Gastrocnemius medialis (tissue), 4 donors: ENCODE data around the gene STK33.

Experiments used
- CTCF ChIP-seq, 5 experiments: fragments of 450-650 bp in 3 of 5; fragments of 200-600 bp in 2 of 5; sonication (generic) in 2 of 5; IDR thresholded peaks in 4 of 5; conservative IDR thresholded peaks in 1 of 5; 1 replicate in 4 of 5; 2 replicates in 1 of 5; pipeline ENCODE4 v1.5.1; 2016 to 2019; ENCODE audit warnings: antibody characterized with exemption in 5 of 5, mild to moderate bottlenecking in 3 of 5, moderate library complexity in 3 of 5
- POLR2A ChIP-seq, 2 donors: fragments of 450-650 bp; IDR thresholded peaks; one replicate each; pipeline ENCODE4 v1.6.1; 2017; ENCODE audit warnings: antibody characterized with exemption in 2 of 2, mild to moderate bottlenecking in 2 of 2, moderate library complexity in 2 of 2

- TF ChIP-seq POLR2A (IDR thresholded peaks at IDR 0.05) (no peak), CTCF (IDR thresholded peaks at IDR 0.05 in 4 of 5, conservative IDR thresholded peaks at IDR 0.05 in 1 of 5) (no peak)
Measured at GRCh38 chr11:8344346-8344745, 249.7 kb downstream of the STK33 start.
